GM06990 (cell line): ENCODE measurements around the gene SLC30A7.

Experiments
- DNase-seq: peaks from one replicate; pipeline ENCODE4 v3.0.0-alpha.2; 2011; ENCODE audit not compliant: insufficient read length; ENCODE audit errors: extremely low read depth
- H3K27me3 ChIP-seq: replicated peaks from 2 replicates; pipeline ENCODE4 v1.6.0; 2011; ENCODE audit warnings: low read length; ENCODE audit not compliant: control insufficient read depth, insufficient read depth
- H3K36me3 ChIP-seq: 2 replicates; pipeline ENCODE4 v1.5.1; 2011; ENCODE audit warnings: low read length; ENCODE audit not compliant: control insufficient read depth, insufficient read depth
- H3K4me3 ChIP-seq: replicated peaks from 2 replicates; pipeline ENCODE4 v1.5.1; 2011; ENCODE audit warnings: low read depth, mild to moderate bottlenecking, control low read depth, low read length
- CTCF ChIP-seq: IDR thresholded peaks from 2 replicates; pipeline ENCODE4 v1.5.1; 2011; ENCODE audit warnings: low read length, control low read depth, mild to moderate bottlenecking, inconsistent platforms; ENCODE audit not compliant: insufficient read depth, poor library complexity, severe bottlenecking

SLC30A7 gene

GRCh38 chr1:100960098-100960497, 64.2 kb downstream of the SLC30A7 start:
- Histone ChIP-seq H3K36me3 (no peaks in the 10 kb centered on the region; the same call in none of the 2 replicates), H3K4me3 (no peak overlapping the region), H3K27me3 (no peaks in the 10 kb centered on the region)
- DNase-seq: no peak
- TF ChIP-seq CTCF: no peak

- H3K36me3 ChIP-seq: peaks cover 5% of the 10 kb centered on the region
- H3K4me3 ChIP-seq: no peak overlapping the region
- H3K27me3 ChIP-seq: no peaks in the 10 kb centered on the region
- DNase-seq: no peak
- no peak for TF ChIP-seq CTCF
These were observed 72.7 kb downstream of the SLC30A7 start for GRCh38 chr1:100968621-100969020.

- no peak for DNase-seq
- Histone ChIP-seq H3K4me3 (no peak overlapping the region), H3K27me3 (no peaks in the 10 kb centered on the region), H3K36me3 (peaks cover 5% of the 10 kb centered on the region)
- TF ChIP-seq CTCF: no peak
These were observed 73.4 kb downstream of the SLC30A7 start for GRCh38 chr1:100969327-100969726.

GRCh38 chr1:100971021-100971420, 75.1 kb downstream of the SLC30A7 start:
- DNase-seq: no peak
- peaks cover 3% of the 10 kb centered on the region for H3K36me3 ChIP-seq
- no peak for TF ChIP-seq CTCF
- no peak overlapping the region for H3K4me3 ChIP-seq
- no peaks in the 10 kb centered on the region for H3K27me3 ChIP-seq

- no peak for TF ChIP-seq CTCF
- Histone ChIP-seq H3K27me3 (no peaks in the 10 kb centered on the region), H3K4me3 (no peak overlapping the region), H3K36me3 (peaks cover 3% of the 10 kb centered on the region)
- no peak for DNase-seq
These were observed 76.3 kb downstream of the SLC30A7 start for GRCh38 chr1:100972185-100972584.

- H3K27me3 ChIP-seq: no peaks in the 10 kb centered on the region
- TF ChIP-seq CTCF: no peak
- H3K36me3 ChIP-seq: peaks cover 2% of the 10 kb centered on the region; the same call in 1 of the 2 replicates
- no peak for DNase-seq
- no peak overlapping the region for H3K4me3 ChIP-seq
These were observed 81.0 kb downstream of the SLC30A7 start for GRCh38 chr1:100976936-100977335.
